K562 (cell line): ENCODE data around the gene BTBD1. TPM values are rescaled to one million over a fixed set of nuclear protein-coding genes. Genes with fewer than 3 reads are reported as not detected.

Experiments used
- ATF1 ChIP-seq, 2 experiments: fragments of 450-650 bp in 1 of 2; IDR thresholded peaks; 2 replicates each; pipeline ENCODE4 v1.6.1; 2016; ENCODE audit warnings: missing compliant biosample characterization in 1 of 2, missing genetic modification characterization in 1 of 2
- ELF1 ChIP-seq: fragments of 200-800 bp; sonication (Bioruptor generic); IDR thresholded peaks from 2 replicates; pipeline ENCODE4 v1.6.1; 2016; ENCODE audit warnings: missing genetic modification characterization, missing compliant biosample characterization
- EP400 ChIP-seq: fragments of 450-650 bp; IDR thresholded peaks from 2 replicates; pipeline ENCODE4 v1.6.1; 2017; ENCODE audit warnings: antibody characterized with exemption, mild to moderate bottlenecking, moderate library complexity
- GATAD2A ChIP-seq: fragments of 450-650 bp; IDR thresholded peaks from 2 replicates; pipeline ENCODE4 v1.6.1; 2017
- GTF2F1 ChIP-seq: IDR thresholded peaks from 2 replicates; pipeline ENCODE4 v1.6.1; 2011; ENCODE audit warnings: low read depth, low read length, improper control_type of control experiment
- HDAC1 ChIP-seq, 2 experiments: fragments of 450-650 bp; IDR thresholded peaks; 2 replicates each; pipeline ENCODE4 v1.6.1; 2016 to 2017; ENCODE audit warnings: inconsistent platforms in 1 of 2, mild to moderate bottlenecking in 1 of 2, moderate library complexity in 1 of 2
- HNRNPK ChIP-seq: fragments of 200-400 bp; formaldehyde crosslinking; IDR thresholded peaks from one replicate; pipeline ENCODE4 v1.6.1; 2018; ENCODE audit warnings: mild to moderate bottlenecking, low read depth, low read length; ENCODE audit not compliant: poor library complexity, severe bottlenecking
- LCOR ChIP-seq: sonication (generic); formaldehyde crosslinking; IDR thresholded peaks from 2 replicates; pipeline ENCODE4 v1.8.0; 2022; ENCODE audit warnings: mild to moderate bottlenecking, missing genetic modification reagents
- NFRKB ChIP-seq: fragments of 450-650 bp; IDR thresholded peaks from 2 replicates; pipeline ENCODE4 v1.6.1; 2016; ENCODE audit warnings: low read depth
- NONO ChIP-seq, 2 experiments: fragments of 200-400 bp in 1 of 2; fragments of 450-650 bp in 1 of 2; formaldehyde crosslinking in 1 of 2; IDR thresholded peaks; 2 replicates each; pipeline ENCODE4 v1.6.1; 2017; ENCODE audit warnings: low read depth in 2 of 2, mild to moderate bottlenecking in 2 of 2, moderate library complexity in 2 of 2, low read length in 1 of 2
- POLR2AphosphoS5 ChIP-seq: IDR thresholded peaks from 2 replicates; pipeline ENCODE4 v1.6.1; 2011; ENCODE audit warnings: mild to moderate bottlenecking, low read depth, low read length, moderate library complexity; ENCODE audit not compliant: control insufficient read depth, insufficient read depth
- POLR3A ChIP-seq: IDR thresholded peaks from 2 replicates; pipeline ENCODE4 v1.6.1; 2011; ENCODE audit warnings: borderline replicate concordance, mild to moderate bottlenecking, moderate library complexity; ENCODE audit not compliant: insufficient read length, insufficient read depth; ENCODE audit errors: extremely low read depth
- SNIP1 ChIP-seq: fragments of 450-650 bp; IDR thresholded peaks from 2 replicates; pipeline ENCODE4 v1.7.1; 2017; ENCODE audit warnings: low read depth, mild to moderate bottlenecking
- SOX6 ChIP-seq: fragments of 450-650 bp; IDR thresholded peaks from 2 replicates; pipeline ENCODE4 v1.6.1; 2014; ENCODE audit warnings: mild to moderate bottlenecking
- SRF ChIP-seq, 2 experiments: fragments of 250-450, 450-650 bp in 1 of 2; sonication (Bioruptor Pico) in 1 of 2; sonication (generic) in 1 of 2; formaldehyde crosslinking; IDR thresholded peaks; 2 replicates each; pipeline versions ENCODE4 v1.5.0 to v1.5.1; 2020 to 2022; ENCODE audit warnings: mild to moderate bottlenecking in 1 of 2, missing genetic modification reagents in 1 of 2
- TEAD4 ChIP-seq, 2 experiments: sonication (generic) in 1 of 2; formaldehyde crosslinking in 1 of 2; IDR thresholded peaks; 2 replicates each; pipeline versions ENCODE4 v1.6.1 to v1.8.0; 2012 to 2022; ENCODE audit warnings: borderline replicate concordance in 1 of 2, inconsistent platforms in 1 of 2, low read length in 1 of 2, mild to moderate bottlenecking in 1 of 2, missing genetic modification reagents in 1 of 2
- XRCC4 ChIP-seq: IDR thresholded peaks from one replicate; pipeline ENCODE4 v1.6.1; 2011; ENCODE audit not compliant: insufficient read depth, insufficient read length; ENCODE audit errors: extremely low read depth
- ZNF143 ChIP-seq: sonication (generic); formaldehyde crosslinking; IDR thresholded peaks from 2 replicates; pipeline ENCODE4 v1.9.0; 2022; ENCODE audit warnings: mild to moderate bottlenecking, missing genetic modification reagents
- ZNF224 ChIP-seq: sonication (generic); formaldehyde crosslinking; IDR thresholded peaks from 2 replicates; pipeline ENCODE4 v1.8.0; 2022; ENCODE audit warnings: mild to moderate bottlenecking, missing genetic modification reagents
- ZNF263 ChIP-seq: sonication (generic); formaldehyde crosslinking; IDR thresholded peaks from 2 replicates; pipeline ENCODE4 v1.8.0; 2022; ENCODE audit warnings: mild to moderate bottlenecking, missing genetic modification reagents, borderline replicate concordance
- ZNF561 ChIP-seq: fragments of 450-650 bp; formaldehyde crosslinking; conservative IDR thresholded peaks from 2 replicates; pipeline ENCODE4 v1.4.0; 2020; ENCODE audit warnings: mild to moderate bottlenecking, moderate library complexity
- ZNF77 ChIP-seq: fragments of 250-450 bp; sonication (Bioruptor Pico); IDR thresholded peaks from 2 replicates; pipeline ENCODE4 v1.5.0; 2020
- polyA plus RNA-seq, 8 experiments: library from polyadenylated mRNA; depleted of rRNA in 4 of 8; stranded (reverse) in 5 of 8; unstranded in 3 of 8; fragments of >200 nt; fragmentation: Nextera tagmentation in 2 of 8; fragmentation: Illumina TruSeq in 1 of 8; extraction: Ambion mirVana in 2 of 8; extraction: Trizol in 1 of 8; gene quantifications; 2 replicates each; pipeline versions ENCODE4 v1.2.1 to v1.2.3, GENCODE V29; 2011 to 2014; ENCODE audit warnings: inconsistent platforms in 1 of 8, missing spikeins in 1 of 8
- total RNA-seq, 7 experiments: library from RNA; depleted of rRNA in 6 of 7; stranded (reverse); fragments of >200 nt in 6 of 7; fragmentation: Illumina TruSeq in 2 of 7; extraction: Trizol in 2 of 7; gene quantifications; 2 replicates each; pipeline versions ENCODE4 v1.2.1 to v1.2.3, GENCODE V29; 2011 to 2021; ENCODE audit warnings: low replicate concordance in 1 of 7
- TF ChIP-seq, protein P1 (sequence below): fragments of 450-650 bp; IDR thresholded peaks from 2 replicates; pipeline ENCODE4 v1.6.1; 2018; ENCODE audit warnings: mild to moderate bottlenecking, low read depth; ENCODE audit not compliant: partially characterized antibody
- TF ChIP-seq, protein P2 (sequence below): IDR thresholded peaks from 3 replicates; pipeline ENCODE4 v1.6.1; 2011; ENCODE audit warnings: borderline replicate concordance, mild to moderate bottlenecking; ENCODE audit not compliant: insufficient read length, insufficient read depth
- TF ChIP-seq, protein P3 (sequence below): IDR thresholded peaks from 2 replicates; pipeline ENCODE4 v1.6.1; 2014; ENCODE audit warnings: antibody characterized with exemption

The BTBD1 gene
- total and polyA plus RNA-seq, 9 of the 15 experiments (the other 6 are each of a cell fraction or from before 2014, with no cell fraction given) = 19.4 to 106 (median 90.4) TPM

DNA sequence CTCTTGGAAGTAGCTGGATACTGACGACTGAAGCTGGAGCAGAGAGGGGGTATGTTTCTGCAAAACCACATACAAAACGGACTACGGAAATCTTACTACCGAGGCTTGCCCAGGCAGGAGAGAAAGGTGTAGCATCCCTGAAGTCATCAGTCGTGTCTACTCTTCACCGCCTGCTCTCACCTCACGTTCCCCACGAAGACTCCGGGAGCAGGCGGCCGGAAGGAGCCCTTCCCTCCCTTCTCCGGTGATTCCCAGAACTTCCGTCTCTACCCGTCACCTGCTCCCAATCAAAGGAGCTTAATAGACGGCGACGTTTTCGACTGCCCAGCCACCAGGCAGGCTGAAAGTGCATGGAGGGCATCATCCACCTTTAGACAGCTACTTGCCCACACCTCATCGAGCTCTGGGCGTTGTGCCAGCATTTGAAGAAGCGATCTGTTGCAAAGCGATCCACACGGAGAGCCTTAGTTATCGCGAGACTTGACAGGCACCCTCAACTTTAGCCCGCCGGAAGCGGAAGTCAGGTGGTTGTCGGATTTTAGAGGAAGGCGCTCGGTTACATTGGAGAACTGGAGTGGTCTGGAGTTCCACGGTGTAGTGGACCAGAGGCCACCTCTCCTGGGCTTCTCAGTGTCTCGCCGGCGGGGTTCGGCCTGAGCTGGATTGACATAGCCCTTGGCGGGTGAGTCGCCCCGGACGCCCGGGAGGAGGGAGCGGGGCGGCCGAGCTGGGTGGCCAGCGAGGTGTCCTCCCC lies 81.2 kb downstream of the BTBD1 start, which contains the start of gene RAMAC (continued):
- TF ChIP-seq, protein P1, sequence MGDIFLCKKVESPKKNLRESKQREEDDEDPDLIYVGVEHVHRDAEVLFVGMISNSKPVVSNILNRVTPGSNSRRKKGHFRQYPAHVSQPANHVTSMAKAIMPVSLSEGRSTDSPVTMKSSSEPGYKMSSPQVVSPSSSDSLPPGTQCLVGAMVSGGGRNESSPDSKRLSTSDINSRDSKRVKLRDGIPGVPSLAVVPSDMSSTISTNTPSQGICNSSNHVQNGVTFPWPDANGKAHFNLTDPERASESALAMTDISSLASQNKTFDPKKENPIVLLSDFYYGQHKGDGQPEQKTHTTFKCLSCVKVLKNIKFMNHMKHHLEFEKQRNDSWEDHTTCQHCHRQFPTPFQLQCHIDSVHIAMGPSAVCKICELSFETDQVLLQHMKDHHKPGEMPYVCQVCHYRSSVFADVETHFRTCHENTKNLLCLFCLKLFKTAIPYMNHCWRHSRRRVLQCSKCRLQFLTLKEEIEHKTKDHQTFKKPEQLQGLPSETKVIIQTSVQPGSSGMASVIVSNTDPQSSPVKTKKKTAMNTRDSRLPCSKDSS = no peak
- no peak for TF ChIP-seq NONO (IDR thresholded peaks at IDR 0.05; ENCODE audit: low read depth in 2 of 2, low read length in 1 of 2)
- no peak for TF ChIP-seq ZNF224
- no peak for TF ChIP-seq ATF1 (CRISPR knock-in tag; IDR thresholded peaks at IDR 0.05)
- TF ChIP-seq ATF1 (tag; IDR thresholded peaks at IDR 0.05) = peak; percentile 44
- no peak for TF ChIP-seq ZNF561
- TF ChIP-seq SOX6 = peak; percentile 35; the same call in 1 of the 2 replicates
- TF ChIP-seq NFRKB = no peak
- TF ChIP-seq XRCC4 = no peak
- peak; percentile 65; the same call in 1 of the 2 replicates for TF ChIP-seq LCOR (CRISPR knock-in tag)
- TF ChIP-seq TEAD4 (IDR thresholded peaks at IDR 0.05; ENCODE audit: low read length) = no peak
- TF ChIP-seq TEAD4 (CRISPR knock-in tag; IDR thresholded peaks at IDR 0.05; ENCODE audit: borderline replicate concordance) = no peak
- TF ChIP-seq SNIP1 = no peak
- no peak for TF ChIP-seq HNRNPK
- TF ChIP-seq, protein P2, sequence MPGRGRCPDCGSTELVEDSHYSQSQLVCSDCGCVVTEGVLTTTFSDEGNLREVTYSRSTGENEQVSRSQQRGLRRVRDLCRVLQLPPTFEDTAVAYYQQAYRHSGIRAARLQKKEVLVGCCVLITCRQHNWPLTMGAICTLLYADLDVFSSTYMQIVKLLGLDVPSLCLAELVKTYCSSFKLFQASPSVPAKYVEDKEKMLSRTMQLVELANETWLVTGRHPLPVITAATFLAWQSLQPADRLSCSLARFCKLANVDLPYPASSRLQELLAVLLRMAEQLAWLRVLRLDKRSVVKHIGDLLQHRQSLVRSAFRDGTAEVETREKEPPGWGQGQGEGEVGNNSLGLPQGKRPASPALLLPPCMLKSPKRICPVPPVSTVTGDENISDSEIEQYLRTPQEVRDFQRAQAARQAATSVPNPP = no peak
- no peak for TF ChIP-seq GATAD2A
- TF ChIP-seq ZNF143 (CRISPR knock-in tag) = no peak
- TF ChIP-seq ZNF263 (CRISPR knock-in tag) = no peak; the same call in 1 of the 2 replicates
- TF ChIP-seq HDAC1 (IDR thresholded peaks at IDR 0.05) = peak in 1 of 2 experiments; percentile 71; a peak in 2 of 4 replicates
- peak; percentile 67; the same call in 1 of the 2 replicates for TF ChIP-seq POLR2AphosphoS5
- TF ChIP-seq POLR3A = no peak
- TF ChIP-seq, protein P3, sequence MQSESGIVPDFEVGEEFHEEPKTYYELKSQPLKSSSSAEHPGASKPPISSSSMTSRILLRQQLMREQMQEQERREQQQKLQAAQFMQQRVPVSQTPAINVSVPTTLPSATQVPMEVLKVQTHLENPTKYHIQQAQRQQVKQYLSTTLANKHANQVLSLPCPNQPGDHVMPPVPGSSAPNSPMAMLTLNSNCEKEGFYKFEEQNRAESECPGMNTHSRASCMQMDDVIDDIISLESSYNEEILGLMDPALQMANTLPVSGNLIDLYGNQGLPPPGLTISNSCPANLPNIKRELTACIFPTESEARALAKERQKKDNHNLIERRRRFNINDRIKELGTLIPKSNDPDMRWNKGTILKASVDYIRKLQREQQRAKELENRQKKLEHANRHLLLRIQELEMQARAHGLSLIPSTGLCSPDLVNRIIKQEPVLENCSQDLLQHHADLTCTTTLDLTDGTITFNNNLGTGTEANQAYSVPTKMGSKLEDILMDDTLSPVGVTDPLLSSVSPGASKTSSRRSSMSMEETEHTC = no peak
- peak; percentile 70 for TF ChIP-seq EP400
- peak; percentile 81 for TF ChIP-seq ELF1
- no peak for TF ChIP-seq ZNF77
- TF ChIP-seq GTF2F1 = no peak
- no peak; a peak in 1 of 4 replicates for TF ChIP-seq SRF (CRISPR knock-in tag; IDR thresholded peaks at IDR 0.05)
